ENCODE measurements around the gene CCDC17. TPM values are rescaled to one million over a fixed set of nuclear protein-coding genes. Genes with fewer than 3 reads are reported as not detected.

Gene CCDC17
- polyA plus RNA-seq, 3 donors: 0.58 to 2.7 (median 0.77) TPM

- 72 to 78% (median 75%) methylated on average over 4 of the region's 4 CpGs for WGBS, 3 donors
- no peak overlapping the region for H3K27ac ChIP-seq (ENCODE audit: low read depth, low read length)
Measured at GRCh38 chr1:45586769-45587168, 37.1 kb downstream of the CCDC17 start.

DNA sequence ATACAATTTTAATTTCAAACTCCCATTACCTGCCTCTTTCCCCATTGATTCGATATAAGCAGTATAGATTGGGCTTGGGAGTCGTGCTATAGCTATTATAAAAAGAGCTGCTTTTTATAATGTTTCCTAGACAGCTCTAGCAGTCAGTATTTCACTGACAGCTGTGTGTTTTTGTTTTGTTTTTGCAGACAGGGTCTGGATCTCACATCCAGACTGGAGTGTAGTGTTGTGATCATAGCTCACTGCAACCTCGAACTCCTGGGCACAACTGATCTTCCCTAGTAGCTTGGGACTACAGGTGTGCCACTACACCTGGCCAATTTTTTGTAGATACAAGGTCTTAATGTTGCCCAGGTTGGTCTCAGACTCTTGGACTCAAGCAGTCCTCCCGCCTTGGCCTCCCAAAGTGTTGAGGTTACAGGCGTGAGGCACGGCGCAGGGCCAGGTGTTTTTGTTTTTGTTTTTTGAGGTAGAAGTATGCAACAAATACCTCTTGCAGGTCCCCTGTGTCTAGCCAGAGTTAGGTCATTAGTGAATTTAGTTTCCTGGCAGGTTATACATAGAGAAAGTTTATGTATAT lies 38.3 kb downstream of the CCDC17 start:
- 34 to 48% (median 48%) methylated on average over 7 of the region's 7 CpGs for WGBS, 3 donors
- no peak overlapping the region for H3K27ac ChIP-seq (ENCODE audit: low read depth, low read length)

DNA sequence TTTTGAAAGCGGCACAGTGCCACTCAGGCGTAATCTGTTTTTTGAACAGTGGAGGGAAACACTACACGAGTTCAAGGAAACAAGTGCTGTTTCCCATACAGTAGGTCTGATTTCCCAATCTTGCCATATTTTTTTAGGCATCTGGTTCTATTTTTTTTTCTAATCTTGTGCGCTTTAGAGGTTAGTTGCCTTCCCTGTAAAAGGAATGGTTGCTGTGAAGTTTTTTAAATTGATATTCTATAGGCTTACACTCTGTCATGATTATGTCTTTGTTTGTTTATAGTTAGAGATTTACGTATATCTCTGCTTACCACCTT lies 38.8 kb downstream of the CCDC17 start:
- no peak overlapping the region for H3K27ac ChIP-seq (ENCODE audit: low read depth, low read length)
- 1 to 4% (median 3%) methylated on average over 5 of the region's 5 CpGs for WGBS, 3 donors

GRCh38 chr1:45584351-45585109 lies 39.3 kb downstream of the CCDC17 start:
- H3K27ac ChIP-seq (ENCODE audit: low read depth, low read length): peak overlapping the region; percentile 14
- WGBS, 3 donors: 0 to 1% (median 1%) methylated on average over 47 to 59 of the region's 59 CpGs

DNA sequence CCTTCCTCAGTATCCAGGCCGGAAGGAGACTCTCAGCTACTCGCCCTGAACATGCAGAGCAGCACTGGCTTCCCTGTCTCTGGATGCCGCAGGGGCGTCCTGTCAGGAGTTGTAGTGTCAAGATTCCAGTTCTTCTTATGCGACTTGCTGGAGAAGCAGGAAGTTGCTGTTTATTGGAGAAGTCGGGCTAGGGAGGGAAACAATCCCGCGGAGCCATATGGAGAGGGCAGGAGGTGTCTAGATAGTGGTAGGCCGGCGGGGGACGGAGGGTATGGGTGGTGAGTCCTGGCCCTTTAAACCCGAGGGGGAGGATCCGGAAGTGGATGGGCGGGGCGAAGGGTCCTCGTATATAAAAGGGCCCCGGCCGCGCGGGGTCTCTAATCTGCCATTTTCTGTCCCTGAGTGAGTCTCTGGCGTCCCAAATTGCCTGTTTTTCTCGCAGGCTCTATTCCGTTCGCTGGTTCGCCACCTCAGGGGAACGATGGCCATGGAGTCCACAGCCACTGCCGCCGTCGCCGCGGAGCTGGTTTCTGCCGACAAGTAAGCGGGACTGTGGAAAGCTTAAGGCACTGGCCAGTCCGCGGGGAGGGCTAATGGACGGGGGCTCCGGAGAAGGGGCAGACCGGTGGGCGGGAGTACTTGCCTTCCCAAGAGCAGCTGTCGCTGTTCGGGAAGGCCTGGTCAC lies 40.0 kb downstream of the CCDC17 start, which contains the start of gene NASP:
NASP (plus strand) TSS at position 376 of the 685 bp plus-strand sequence; CDS start at position 482, 106 bp downstream.
- 0 to 1% (median 0%) methylated on average over 37 to 41 of the region's 41 CpGs for WGBS, 3 donors
- H3K27ac ChIP-seq (ENCODE audit: low read depth, low read length): peak within 1 kb of the TSS; percentile 14

DNA sequence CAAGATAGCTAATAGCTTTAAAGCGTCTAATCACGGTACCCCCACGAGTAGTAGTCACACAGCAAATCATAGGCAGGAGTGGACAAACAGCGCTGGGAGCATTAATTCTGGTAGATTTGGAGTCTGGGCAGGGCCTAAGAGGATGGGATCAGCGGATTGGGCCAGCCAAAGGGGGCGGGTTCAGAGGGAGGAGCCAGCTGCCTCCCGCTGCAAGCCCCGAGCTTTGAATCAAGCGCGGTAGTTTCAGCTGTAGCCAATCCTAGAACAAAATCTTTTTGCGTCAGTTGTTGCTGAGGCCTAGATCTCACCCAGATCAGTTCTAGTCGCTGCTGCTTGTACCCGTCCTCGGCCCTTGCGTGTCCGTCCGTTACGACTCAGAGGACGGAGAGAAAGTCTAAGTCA lies 40.6 kb downstream of the CCDC17 start:
- no peak overlapping the region for H3K27ac ChIP-seq (ENCODE audit: low read depth, low read length)
- 0 to 1% (median 0%) methylated on average over 19 of the region's 19 CpGs for WGBS, 3 donors

DNA sequence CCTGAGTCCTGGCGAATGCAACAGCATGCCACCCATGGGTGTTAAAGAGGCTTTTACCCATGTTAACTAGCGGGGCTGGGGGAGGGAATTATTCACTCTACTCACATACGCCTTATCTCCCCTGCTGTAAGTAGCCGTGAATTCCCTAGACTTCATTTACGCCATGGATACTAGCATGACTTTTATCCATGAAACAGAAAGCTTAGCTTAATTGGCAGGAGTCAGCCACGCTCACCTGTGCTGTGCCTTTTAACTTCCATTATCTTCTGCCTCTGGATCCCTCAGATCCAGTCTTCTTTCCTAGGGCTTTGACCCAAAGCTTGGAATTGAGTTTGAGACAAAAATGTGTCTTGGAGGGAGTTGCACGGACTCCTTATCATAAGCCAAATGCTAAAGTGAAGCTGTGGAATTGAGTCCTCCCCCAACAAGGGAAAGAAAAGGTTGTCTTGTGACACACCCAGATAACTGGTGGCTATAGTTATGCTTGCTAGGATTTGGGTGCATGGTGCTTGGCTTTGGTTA lies 49.7 kb downstream of the CCDC17 start:
- 86 to 92% (median 87%) methylated on average over 7 of the region's 7 CpGs for WGBS, 3 donors
- no peak overlapping the region for H3K27ac ChIP-seq (ENCODE audit: low read depth, low read length)

DNA sequence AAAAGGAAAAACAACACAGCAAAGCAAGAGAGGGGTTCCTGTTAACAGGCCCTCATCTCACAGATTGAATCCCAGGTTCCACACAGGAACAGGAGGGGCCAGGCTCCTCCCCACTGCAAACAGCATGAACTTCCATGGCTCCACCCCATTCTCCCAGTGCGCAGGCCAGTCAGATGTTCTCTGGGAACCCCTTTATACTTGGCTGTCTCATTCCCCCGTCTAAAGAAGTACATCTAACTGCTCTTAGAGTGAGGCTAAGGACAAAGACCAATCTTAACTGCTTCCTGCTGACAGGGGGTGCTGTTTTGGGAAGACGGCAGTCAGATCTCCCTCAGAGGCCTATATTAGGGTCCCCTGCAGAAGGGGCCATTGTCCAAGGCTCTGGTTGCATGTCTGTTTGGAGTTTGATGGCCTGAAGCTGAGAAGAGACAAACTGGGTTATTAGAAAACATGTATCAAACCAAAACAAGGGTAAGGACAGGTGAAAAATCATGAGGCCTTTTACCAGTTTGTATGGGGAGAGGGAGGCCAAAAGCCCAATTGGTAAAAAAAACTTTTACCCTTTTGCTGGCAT lies 50.5 kb downstream of the CCDC17 start:
- H3K27ac ChIP-seq (ENCODE audit: low read depth, low read length): no peak overlapping the region
- WGBS, 3 donors: 57 to 75% (median 60%) methylated on average over 3 of the region's 3 CpGs

- WGBS, 3 donors: 77 to 91% (median 88%) methylated on average over 4 of the region's 4 CpGs
- H3K27ac ChIP-seq (ENCODE audit: low read depth, low read length): no peak overlapping the region
Measured at GRCh38 chr1:45570631-45571030, 53.2 kb downstream of the CCDC17 start.

Other genes starting within 250 kb of the CCDC17 start
- gene TESK2, start 132.9 kb downstream of the CCDC17 start, polyA plus RNA-seq: 1 to 10 TPM; 2.1 to 3.8 (median 3.8) TPM
- gene CCDC163, start 124.0 kb downstream of the CCDC17 start, polyA plus RNA-seq: 1 to 10 TPM in 2 of 3 donors, under 1 TPM in 1; 0.80 to 4.1 (median 1.0) TPM
- gene MMACHC, start 123.8 kb downstream of the CCDC17 start, polyA plus RNA-seq: 1 to 10 TPM; 2.4 to 3.9 (median 2.8) TPM
- gene PRDX1, start 102.2 kb downstream of the CCDC17 start, polyA plus RNA-seq: 100 to 1,000 TPM; 123 to 508 (median 363) TPM
- gene AKR1A1, start 73.2 kb downstream of the CCDC17 start, polyA plus RNA-seq: 100 to 1,000 TPM; 108 to 162 (median 158) TPM
- gene NASP, start 40.0 kb downstream of the CCDC17 start, polyA plus RNA-seq: 100 to 1,000 TPM in 1 of 3 donors, 10 to 100 TPM in 2; 37.2 to 117 (median 92.1) TPM
- gene GPBP1L1, start 62.5 kb upstream of the CCDC17 start, polyA plus RNA-seq: 10 to 100 TPM; 31.8 to 40.2 (median 33.6) TPM
- gene TMEM69, start 64.1 kb upstream of the CCDC17 start, polyA plus RNA-seq: 10 to 100 TPM; 13.8 to 18.2 (median 16.7) TPM
- 1 to 10 TPM; 4.8 to 9.1 (median 5.3) TPM for gene IPP, start 126.6 kb upstream of the CCDC17 start, polyA plus RNA-seq
- gene MAST2, start 179.6 kb upstream of the CCDC17 start, polyA plus RNA-seq: 10 to 100 TPM in 1 of 3 donors, 1 to 10 TPM in 2; 4.4 to 11.4 (median 7.7) TPM

All from adipose tissue (tissue), 3 donors.